ENCODE results near the gene CASP7.

CASP7 gene

GRCh38 chr10:113712755-113713639 is 33.3 kb downstream of the CASP7 start:
- no peak for DNase-seq

DNA sequence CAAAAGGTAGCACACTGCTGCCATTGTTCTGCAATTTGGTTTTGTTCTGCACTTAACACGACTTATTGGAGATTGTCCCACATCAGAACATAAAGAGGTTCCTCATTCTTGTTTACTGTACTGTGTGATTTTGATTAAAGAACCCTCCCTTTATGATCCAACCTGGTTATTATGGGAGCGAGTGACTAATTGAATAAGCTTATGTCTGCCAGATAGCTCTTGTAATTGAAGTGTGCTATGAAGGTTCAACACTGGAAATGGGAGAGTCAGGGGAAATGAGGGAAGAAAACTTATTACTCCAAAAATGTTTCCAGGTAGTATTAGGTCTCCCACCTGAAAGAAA is 33.9 kb downstream of the CASP7 start:
- no peak for DNase-seq

GRCh38 chr10:113716109-113716910 is 36.6 kb downstream of the CASP7 start:
- no peak for DNase-seq

DNA sequence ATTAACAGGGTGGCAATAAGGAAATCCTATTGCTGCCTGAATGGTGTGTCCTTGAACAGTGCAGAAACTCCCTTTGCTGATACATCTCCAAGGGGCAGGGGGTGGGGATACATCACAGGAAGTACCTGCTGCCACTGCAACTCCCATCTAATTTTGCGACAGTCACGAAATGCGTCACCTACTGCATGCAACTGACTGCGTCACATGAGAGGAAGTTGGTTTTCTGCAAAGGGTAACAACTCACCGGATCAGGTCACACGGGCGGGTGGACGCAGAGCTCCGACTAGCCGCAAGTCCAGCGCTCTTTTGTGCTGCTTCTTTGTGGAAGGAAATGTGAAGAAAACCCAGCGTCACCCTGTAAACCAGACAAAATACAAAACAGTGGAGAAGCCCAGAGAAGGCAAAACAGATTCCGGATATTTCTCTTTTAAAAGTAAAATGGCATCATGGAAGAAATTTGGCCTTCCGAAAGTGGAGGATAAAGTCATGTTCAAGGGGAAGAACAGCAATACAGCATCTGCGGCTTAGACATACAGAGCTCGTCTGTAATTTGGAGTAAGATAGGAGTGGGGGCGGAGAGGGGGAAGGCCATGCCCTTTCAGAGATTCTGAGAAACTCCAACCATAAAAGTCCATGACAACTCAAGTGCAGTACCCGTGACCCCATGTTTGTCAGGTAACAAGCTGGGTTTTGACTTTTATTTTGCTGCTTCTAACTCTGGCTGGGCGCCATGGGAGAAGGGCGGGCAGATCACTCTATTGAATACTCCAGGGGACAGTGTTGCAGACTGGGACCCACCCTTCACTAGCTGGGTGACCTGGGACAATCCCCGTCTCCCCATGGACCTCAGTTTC is 39.5 kb downstream of the CASP7 start:
- no peak for DNase-seq

- no peak for DNase-seq
Observed at GRCh38 chr10:113720386-113720785, 40.7 kb downstream of the CASP7 start.

DNA sequence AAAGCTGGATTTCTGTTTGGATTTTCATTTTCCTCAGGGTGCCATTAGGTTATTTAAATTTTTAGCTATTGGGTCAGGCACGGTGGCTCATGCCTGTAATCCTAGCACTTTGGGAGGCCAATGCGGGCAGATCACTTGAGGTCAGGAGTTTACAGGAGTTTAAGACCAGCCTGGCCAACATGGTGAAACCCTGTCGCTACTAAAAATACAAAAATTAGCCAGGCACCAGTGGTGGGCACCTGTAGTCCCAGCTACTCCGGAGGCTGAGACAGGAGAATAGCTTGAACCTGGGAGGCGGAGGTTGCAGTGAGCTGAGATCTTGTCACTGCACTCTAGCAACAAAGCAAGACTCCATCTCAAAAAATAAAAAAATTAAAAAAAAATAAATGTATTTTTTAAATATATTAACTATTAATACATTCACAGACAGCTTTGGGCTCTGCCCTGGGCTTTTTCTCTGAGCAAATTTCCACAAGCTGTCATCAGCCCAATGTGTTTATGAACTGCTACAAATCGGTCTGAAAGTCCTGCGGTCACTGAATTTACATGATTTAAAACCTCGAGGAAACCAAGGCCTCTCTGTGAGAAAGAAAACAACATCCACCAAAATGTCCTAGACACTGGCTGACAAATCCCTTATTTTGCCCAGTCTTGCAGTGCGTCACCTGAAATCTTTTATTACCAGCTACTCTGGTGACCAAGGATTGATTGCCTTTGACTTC is 52.6 kb downstream of the CASP7 start:
- no peak for DNase-seq

- no peak for DNase-seq
Observed at GRCh38 chr10:113732966-113733365, 53.3 kb downstream of the CASP7 start.

DNA sequence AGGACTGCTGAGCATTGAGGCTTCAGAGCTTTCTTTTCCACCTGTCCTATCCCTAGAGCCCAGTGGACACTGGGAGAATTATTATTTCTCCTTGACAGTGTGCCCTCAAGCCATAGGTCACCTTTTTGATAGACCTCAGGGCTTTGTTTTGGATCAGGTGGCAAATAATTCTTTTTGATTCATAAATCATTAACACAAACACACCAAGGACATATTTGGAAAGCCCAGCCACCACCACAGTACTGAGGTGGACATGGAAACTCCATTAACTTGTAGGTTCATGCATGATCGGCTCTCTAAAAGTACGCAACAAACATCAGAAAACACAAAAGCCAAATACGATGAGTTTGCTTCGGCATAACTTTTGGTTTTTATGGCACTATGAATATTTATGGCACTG is 53.9 kb downstream of the CASP7 start:
- no peak for DNase-seq

DNA sequence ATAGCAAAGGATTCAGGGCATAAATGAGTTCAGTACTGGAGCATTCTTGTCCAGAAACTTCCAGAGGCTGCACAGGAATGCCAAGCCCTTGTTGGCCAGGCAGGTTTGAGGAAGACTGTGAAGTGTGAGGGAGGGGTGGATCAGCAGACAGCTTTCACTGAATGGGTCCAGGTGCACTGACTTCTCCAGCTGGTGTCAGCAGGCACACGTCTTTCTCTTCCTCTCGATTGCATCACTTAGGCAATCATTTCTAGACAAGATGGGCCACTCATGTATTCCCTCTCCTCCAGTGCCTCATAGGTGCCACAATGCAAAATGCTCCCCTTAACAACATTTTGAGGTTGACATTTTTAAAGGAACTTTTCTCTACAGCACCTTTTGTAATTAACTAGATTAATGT is 56.2 kb downstream of the CASP7 start:
- DNase-seq, result no peak

GRCh38 chr10:113736576-113736975 is 56.9 kb downstream of the CASP7 start:
- no peak for DNase-seq

DNA sequence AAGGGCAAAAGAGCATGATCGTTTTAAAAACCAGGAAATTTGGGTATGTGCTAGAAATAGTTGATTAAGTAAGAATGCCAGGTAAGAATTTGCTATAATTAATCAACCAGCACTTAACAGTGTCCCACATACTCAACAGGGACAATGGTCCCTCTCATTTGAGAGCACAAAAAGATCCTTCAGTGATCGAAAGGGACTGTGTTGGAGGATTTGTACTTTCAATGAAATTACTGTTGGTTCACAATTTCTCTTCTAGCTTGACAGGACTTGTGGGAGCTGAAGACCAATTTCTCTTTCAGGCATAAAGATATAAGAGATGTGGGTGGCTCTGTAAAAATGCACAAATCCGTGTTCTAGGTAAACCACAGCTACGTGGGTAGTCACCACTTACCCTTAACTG is 59.3 kb downstream of the CASP7 start:
- no peak for DNase-seq

DNA sequence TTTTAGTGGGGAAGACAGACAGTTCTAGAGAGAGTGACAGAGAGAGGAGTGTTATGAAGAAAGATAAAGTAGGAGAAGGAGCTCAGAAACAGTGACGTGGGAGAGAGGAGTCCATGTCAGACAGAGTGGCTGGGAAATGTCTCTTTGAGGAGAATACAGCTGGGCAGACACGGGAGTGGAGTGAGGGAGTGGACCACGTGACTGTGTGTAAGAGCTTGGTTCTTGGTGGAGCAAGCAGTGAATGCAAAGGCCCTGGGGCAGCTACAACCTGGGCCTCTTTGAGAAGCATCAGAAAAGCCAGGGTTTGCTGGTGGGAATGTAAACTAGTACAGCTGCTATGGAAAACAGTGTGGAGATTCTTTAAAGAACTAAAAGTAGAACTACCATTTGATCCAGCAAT is 59.9 kb downstream of the CASP7 start:
- no peak for DNase-seq

- no peak for DNase-seq
Observed at GRCh38 chr10:113740850-113741249, 61.1 kb downstream of the CASP7 start.

- DNase-seq, result no peak
Observed at GRCh38 chr10:113742466-113742865, 62.8 kb downstream of the CASP7 start.

GRCh38 chr10:113743594-113743993 is 63.9 kb downstream of the CASP7 start:
- no peak for DNase-seq

- DNase-seq, result no peak
Observed at GRCh38 chr10:113745374-113745773, 65.7 kb downstream of the CASP7 start.

GRCh38 chr10:113746217-113746957 is 66.7 kb downstream of the CASP7 start:
- DNase-seq, result no peak

- no peak for DNase-seq
Observed at GRCh38 chr10:113751181-113751732, 71.5 kb downstream of the CASP7 start, which contains the start of gene PLEKHS1. Gene PLEKHS1 (plus strand): TSS chr10:113751682. CDS start chr10:113755278, 3,596 bp downstream.

DNA sequence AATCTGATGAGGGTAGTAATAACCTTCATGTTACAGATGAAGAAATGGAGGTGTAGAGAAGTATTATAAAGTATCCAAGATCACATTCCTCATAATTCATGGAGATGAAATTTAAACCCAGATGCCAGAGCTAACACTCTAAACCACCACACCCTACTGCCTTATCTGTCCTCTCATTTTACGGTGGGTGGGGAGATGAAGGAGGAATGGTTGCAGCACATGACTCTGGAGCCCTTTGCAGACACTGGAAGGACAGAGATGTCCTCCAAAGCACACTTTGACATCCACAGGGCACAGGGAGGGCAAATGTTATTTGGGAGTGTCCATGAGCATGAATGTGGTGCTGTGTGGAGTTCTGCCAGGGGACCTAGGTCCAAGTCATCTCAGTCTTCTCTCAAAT is 72.8 kb downstream of the CASP7 start:
- no peak for DNase-seq

- DNase-seq, result no peak
Observed at GRCh38 chr10:113753020-113753692, 73.4 kb downstream of the CASP7 start.

DNA sequence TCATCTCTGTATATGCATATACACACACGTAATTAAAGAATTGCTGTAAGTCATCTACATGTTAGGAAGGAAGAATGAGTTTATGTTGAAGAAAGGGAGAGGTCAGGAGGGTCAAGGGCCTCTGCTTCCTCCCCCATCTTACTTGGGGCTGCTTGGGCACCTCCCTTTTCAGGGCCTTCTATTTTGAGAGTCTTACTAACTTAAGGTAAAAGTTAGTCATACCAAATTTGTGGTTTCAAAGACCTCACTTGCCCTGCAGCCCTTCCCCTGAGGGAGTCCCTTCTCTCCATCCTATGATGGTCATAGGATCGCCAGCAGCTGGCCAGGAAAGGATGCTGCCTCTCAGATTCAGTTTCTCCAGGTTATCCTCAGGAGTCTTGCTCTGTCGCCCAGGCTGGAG is 74.4 kb downstream of the CASP7 start:
- DNase-seq, result no peak

Measured in CD4-positive, alpha-beta T cell treated with Interleukin-15 for 1 hour (primary cell).